ENCODE results near the gene IQGAP2.

The IQGAP2 gene

GRCh38 chr5:76451031-76451701 is 48.1 kb downstream of the IQGAP2 start:
- no peak for DNase-seq

- no peak for DNase-seq
These were observed 52.5 kb downstream of the IQGAP2 start for GRCh38 chr5:76455531-76456133.

GRCh38 chr5:76456258-76456657 is 53.2 kb downstream of the IQGAP2 start:
- DNase-seq: no peak

- DNase-seq: no peak
These were observed 54.8 kb downstream of the IQGAP2 start for GRCh38 chr5:76457674-76458485.

- no peak for DNase-seq
These were observed 55.4 kb downstream of the IQGAP2 start for GRCh38 chr5:76458486-76458830.

GRCh38 chr5:76460104-76460503 is 57.0 kb downstream of the IQGAP2 start:
- no peak for DNase-seq

GRCh38 chr5:76462097-76462667 is 59.1 kb downstream of the IQGAP2 start:
- DNase-seq: no peak

- no peak for DNase-seq
These were observed 64.1 kb downstream of the IQGAP2 start for GRCh38 chr5:76467216-76467615.

- DNase-seq: no peak
These were observed 65.7 kb downstream of the IQGAP2 start for GRCh38 chr5:76468635-76469425.

- DNase-seq: peak; percentile 47 to 48
These were observed 66.7 kb downstream of the IQGAP2 start for GRCh38 chr5:76469656-76470290.

GRCh38 chr5:76470976-76471375 is 67.9 kb downstream of the IQGAP2 start:
- no peak for DNase-seq

GRCh38 chr5:76471406-76471805 is 68.3 kb downstream of the IQGAP2 start:
- no peak for DNase-seq

GRCh38 chr5:76471987-76472334 is 68.9 kb downstream of the IQGAP2 start:
- DNase-seq: no peak

GRCh38 chr5:76472335-76473008 is 69.4 kb downstream of the IQGAP2 start:
- DNase-seq: peak; percentile 29 to 41

- DNase-seq: no peak
These were observed 69.9 kb downstream of the IQGAP2 start for GRCh38 chr5:76473009-76473336.

- peak; percentile 53 to 65 for DNase-seq
These were observed 70.6 kb downstream of the IQGAP2 start for GRCh38 chr5:76473661-76474060.

- DNase-seq: no peak
These were observed 71.3 kb downstream of the IQGAP2 start for GRCh38 chr5:76474377-76474776.

- DNase-seq: no peak
These were observed 72.3 kb downstream of the IQGAP2 start for GRCh38 chr5:76475385-76475784.

GRCh38 chr5:76475936-76476335 is 72.9 kb downstream of the IQGAP2 start:
- no peak for DNase-seq

- DNase-seq: no peak
These were observed 73.5 kb downstream of the IQGAP2 start for GRCh38 chr5:76476474-76477038.

GRCh38 chr5:76477061-76477460 is 74.0 kb downstream of the IQGAP2 start:
- DNase-seq: no peak

GRCh38 chr5:76477571-76477970 is 74.5 kb downstream of the IQGAP2 start:
- DNase-seq: no peak

All from activated T-cell treated with anti-CD3 and anti-CD28 coated beads, Interleukin-2, amount 50 U/mL, for 48 hours (primary cell).